Measurements from ENCODE around the gene DNAJC28.
"Not testable (repeated sequence)": the region's sequence is repeated elsewhere in the genome, so short reads cannot be mapped to it uniquely, and the experiment has no call there.

Gene DNAJC28

DNA sequence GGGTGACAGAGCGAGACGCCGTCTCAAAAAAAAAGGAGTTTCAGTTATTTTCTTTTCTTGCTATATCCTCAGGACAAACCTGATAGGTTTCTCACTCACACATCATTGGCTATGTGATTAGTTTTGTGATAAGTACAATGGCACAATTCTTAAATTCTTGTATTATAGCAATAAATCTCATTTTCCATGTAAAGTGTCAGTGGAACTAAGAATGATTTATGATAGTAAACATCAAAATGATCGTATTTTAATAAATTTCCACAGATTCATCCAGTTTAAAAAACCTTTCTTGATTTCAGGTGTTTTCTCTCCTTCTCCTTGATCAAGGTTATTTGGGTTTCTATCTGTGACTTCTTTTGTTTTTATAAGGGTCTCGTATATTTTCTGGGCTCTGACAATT is 3.5 kb downstream of the DNAJC28 start:
- no peak overlapping the region for H3K9ac ChIP-seq

DNA sequence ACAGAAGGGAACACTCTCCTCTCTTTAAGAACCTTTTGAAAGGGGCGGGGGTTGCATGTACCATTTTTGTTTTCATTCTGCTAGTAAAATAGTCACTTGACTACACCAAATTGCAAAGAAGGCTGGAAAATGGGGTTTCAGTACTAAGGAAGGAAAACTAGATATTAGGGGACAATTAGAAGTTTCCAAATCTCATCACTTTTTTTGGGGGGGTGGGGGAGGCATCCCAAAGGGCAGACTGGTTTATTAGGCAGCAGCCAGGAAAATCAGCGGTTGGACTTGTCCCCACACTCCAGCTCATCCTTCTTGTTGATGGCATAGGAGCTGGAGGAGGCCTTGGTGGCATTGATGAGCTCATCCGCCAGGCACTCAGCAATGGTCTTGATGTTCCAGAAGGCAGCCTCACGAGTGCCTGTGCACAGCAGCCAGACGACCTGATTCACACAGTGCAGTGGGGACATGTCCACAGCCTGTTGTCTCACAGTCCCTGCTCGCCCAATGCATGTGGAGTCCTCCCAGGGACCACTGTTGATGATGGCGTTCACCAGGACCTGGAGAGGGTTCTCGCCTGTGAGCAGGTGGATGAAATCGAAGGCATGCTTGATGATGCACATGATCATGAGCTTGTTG is 10.1 kb downstream of the DNAJC28 start:
- Histone ChIP-seq H4K20me1 (peaks cover 6% of the 10 kb centered on the region; the same call in 1 of the 2 replicates), H3K4me1 (peaks cover 15% of the 10 kb centered on the region), H3K4me3 (no peak overlapping the region), H3K9me3 (no peaks in the 10 kb centered on the region), H3K27ac (no peak overlapping the region), H3K27me3 (no peaks in the 10 kb centered on the region), H3K36me3 (no peaks in the 10 kb centered on the region), H3K4me2 (no peak overlapping the region), H3K9ac (no peak overlapping the region)
- TF ChIP-seq Cebpa-rat (IDR thresholded peaks at IDR 0.05): no peak

More for the DNA sequence above, 3.5 kb downstream of the DNAJC28 start:
- H3K36me3 ChIP-seq: no peaks in the 10 kb centered on the region
- no peak overlapping the region for H3K4me2 ChIP-seq
- H3K9me3 ChIP-seq: no peaks in the 10 kb centered on the region
- H3K27ac ChIP-seq: no peak overlapping the region
- no peak overlapping the region for H3K4me3 ChIP-seq
- H3K4me1 ChIP-seq: peaks cover 13% of the 10 kb centered on the region
- no peak for TF ChIP-seq Cebpa-rat (IDR thresholded peaks at IDR 0.05)
- H3K27me3 ChIP-seq: no peaks in the 10 kb centered on the region
- no peaks in the 10 kb centered on the region for H4K20me1 ChIP-seq

DNA sequence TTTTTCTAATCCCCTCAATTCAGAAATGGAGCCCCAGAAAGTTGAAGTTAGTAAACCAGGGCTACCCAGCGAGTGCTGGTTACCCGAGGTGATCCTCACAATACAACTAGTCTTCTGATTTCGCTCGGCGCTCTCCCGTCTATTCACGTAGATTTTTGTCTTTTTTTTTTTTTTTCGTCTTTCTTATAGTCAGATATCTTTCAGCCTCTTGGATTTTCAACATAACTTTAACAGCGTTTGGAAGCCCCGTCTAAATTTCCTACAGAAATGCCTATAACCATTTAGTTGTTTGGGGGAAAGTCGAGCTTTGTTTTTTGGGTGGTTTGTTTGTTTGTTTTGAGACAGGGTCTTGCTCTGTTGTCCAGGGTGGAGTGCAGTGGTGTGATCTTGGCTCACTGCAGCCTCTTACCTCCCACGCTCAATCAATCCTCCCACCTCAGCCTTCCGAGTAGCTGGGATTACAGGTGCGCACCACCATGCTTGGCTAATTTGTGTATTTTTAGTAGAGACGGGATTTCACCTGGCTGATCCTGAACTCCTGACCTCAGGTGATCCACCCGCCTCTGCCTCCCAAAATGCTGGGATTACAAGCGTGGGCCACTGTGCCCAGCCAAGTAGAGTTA is 10.9 kb downstream of the DNAJC28 start:
- no peaks in the 10 kb centered on the region for H3K9me3 ChIP-seq
- H3K4me1 ChIP-seq: peaks cover 15% of the 10 kb centered on the region
- H3K36me3 ChIP-seq: no peaks in the 10 kb centered on the region
- peak overlapping the region; percentile 86 for H3K9ac ChIP-seq
- no peaks in the 10 kb centered on the region for H3K27me3 ChIP-seq
- H3K4me2 ChIP-seq: peak overlapping the region; percentile 79
- peak overlapping the region; percentile 92 for H3K4me3 ChIP-seq
- peaks cover 6% of the 10 kb centered on the region; the same call in 1 of the 2 replicates for H4K20me1 ChIP-seq
- no peak for TF ChIP-seq Cebpa-rat (IDR thresholded peaks at IDR 0.05)
- peak overlapping the region; percentile 76 for H3K27ac ChIP-seq

DNA sequence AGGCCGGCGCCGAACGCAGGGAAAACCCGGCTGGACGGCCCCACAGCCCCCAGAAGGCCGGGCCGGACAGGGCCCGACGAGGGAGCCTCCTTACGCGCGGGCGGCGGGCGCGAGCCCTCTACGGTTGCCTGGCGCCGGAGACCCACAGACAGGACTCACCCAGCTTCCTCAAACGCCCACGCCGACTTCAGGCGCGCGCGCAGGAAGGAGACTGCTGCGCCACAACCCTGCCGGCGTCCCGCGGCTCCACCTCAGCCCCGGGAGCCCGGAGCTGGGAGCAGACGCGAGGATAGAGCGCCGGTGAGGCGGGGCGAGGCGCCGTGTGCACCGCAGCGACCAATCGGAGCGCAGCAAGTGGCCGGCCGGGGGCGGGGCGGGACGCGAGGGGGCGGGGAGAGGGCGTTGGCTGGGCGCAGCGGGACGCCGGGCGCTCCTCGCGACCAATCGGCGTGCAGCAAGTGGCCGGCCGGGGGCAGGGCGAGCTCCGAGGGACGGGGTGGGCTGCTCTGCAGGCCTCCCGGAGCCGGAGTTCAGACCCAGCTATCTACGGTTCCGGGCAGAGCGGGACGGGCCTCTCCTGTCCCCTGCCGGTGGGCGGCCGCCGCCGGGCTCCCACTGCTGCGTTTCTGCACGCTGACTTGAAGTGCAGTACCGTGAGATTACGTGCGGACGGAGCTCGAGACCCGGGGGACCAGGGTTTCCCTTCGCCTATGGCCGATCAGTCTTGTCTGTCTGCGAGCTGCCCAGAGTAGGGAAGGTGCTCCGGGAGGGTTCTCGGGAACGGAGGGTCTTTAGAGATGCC is 11.6 kb downstream of the DNAJC28 start, which contains the start of gene TMEM50B:
Gene TMEM50B, minus strand, starts transcription at position 296 of the 802 bp plus-strand sequence. CDS start 11,089 bp downstream, outside the sequence.
- Histone ChIP-seq H3K27ac (peak within 1 kb of the TSS; percentile 88), H3K4me3 (peak within 1 kb of the TSS; percentile 92), H3K36me3 (0 out of 2 replicates have a peak, but pooled peaks cover 1% of the 10 kb centered on the region), H3K4me1 (peaks cover 15% of the 10 kb centered on the region), H3K4me2 (peak within 1 kb of the TSS; percentile 90), H3K27me3 (no peaks in the 10 kb centered on the region), H4K20me1 (peaks cover 6% of the 10 kb centered on the region; the same call in 1 of the 2 replicates), H3K9me3 (no peaks in the 10 kb centered on the region), H3K9ac (peak within 1 kb of the TSS; percentile 91)
- no peak for TF ChIP-seq Cebpa-rat (IDR thresholded peaks at IDR 0.05)

DNA sequence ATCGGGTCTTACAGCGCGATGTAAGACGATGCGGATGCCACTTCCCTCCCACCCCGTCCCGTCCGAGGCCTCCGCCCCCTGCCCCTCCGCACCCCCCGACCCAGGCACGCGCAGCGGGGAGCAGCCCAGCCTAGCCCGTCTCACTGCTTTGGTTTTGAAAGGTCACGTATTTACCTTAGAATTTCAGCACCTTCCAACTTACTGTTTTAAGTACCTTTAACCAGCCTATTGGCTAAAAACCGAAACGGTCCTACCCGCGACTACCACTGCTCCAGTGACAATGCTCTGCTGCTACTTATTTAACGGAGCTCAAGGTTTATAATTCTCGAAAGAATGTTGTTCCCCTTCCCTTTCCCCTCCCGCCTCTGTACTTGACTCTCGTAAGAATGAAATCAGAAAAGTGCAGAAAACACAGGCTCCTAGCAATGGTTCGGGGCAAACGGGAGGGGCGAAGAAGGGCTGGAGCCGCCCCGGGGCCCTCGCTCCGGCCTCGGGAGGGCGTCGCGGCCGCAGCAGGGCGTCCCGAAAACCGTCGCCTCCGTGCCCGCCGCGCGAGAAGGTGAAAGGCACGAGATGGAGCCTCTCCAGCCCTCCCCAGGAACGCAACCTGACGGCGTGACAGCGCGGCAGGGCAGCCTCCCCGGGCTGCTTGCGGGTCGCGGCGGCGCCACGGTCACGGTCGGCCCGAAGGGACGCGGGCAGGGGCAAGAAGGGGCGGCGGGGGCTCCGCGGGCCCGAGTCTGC is 12.4 kb downstream of the DNAJC28 start:
- H3K27ac ChIP-seq: peak overlapping the region; percentile 88
- H3K9me3 ChIP-seq: no peaks in the 10 kb centered on the region
- H3K36me3 ChIP-seq: peaks cover 5% of the 10 kb centered on the region; the same call in 1 of the 2 replicates
- H3K27me3 ChIP-seq: no peaks in the 10 kb centered on the region
- peaks cover 6% of the 10 kb centered on the region; the same call in 1 of the 2 replicates for H4K20me1 ChIP-seq
- H3K4me3 ChIP-seq: peak overlapping the region; percentile 92
- peak overlapping the region; percentile 91 for H3K9ac ChIP-seq
- H3K4me2 ChIP-seq: peak overlapping the region; percentile 90
- peaks cover 15% of the 10 kb centered on the region for H3K4me1 ChIP-seq
- TF ChIP-seq Cebpa-rat (IDR thresholded peaks at IDR 0.05): no peak

DNA sequence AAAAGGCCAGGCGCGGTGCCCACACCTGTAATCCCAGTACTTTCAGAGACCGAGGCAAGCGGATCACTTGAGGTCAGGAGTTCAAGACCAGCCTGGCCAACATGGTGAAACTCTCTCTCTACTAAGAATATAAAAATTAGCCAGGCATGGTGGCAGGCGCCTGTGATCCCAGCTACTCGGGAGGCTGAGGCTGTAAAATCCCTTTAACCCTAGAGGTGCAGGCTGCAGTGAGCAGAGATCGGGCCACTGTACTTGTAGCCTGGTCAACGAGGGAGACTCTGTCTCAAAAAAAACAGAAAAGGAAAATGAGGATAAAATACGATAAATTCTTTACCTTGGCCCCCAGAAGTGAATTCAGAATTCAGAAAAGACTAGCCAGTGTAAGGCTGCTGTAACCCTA is 13.3 kb downstream of the DNAJC28 start:
- TF ChIP-seq Cebpa-rat (IDR thresholded peaks at IDR 0.05): no peak
- H3K36me3 ChIP-seq: peaks cover 14% of the 10 kb centered on the region; the same call in 1 of the 2 replicates
- no peaks in the 10 kb centered on the region for H3K27me3 ChIP-seq
- peak overlapping the region; percentile 90 for H3K4me2 ChIP-seq
- H3K9ac ChIP-seq: peak overlapping the region; percentile 91
- H3K4me1 ChIP-seq: peaks cover 15% of the 10 kb centered on the region
- H3K27ac ChIP-seq: no peak overlapping the region
- H3K9me3 ChIP-seq: peaks cover 8% of the 10 kb centered on the region
- peaks cover 6% of the 10 kb centered on the region; the same call in 1 of the 2 replicates for H4K20me1 ChIP-seq
- H3K4me3 ChIP-seq: peak overlapping the region; percentile 92

DNA sequence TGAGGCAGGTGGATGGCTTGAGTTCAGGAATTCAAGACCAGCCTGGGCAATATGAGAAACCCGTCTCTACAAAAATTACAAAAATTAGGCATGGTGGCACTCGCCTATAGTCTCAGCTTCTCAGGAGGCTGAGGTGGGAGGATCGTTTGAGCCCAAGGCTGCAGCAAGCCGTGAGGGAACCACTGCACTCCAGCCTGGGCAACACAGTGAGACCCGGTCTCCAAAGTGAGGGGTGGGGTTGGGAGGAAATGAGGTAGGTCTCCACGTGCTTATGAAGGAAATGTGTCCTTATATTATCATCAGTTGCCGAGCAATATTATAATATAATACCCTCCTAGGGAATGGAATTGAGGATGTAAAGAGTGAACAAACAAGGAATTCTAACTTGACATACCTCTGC is 14.4 kb downstream of the DNAJC28 start:
- Histone ChIP-seq H3K9me3 (peaks cover 14% of the 10 kb centered on the region), H4K20me1 (peaks cover 6% of the 10 kb centered on the region; the same call in 1 of the 2 replicates), H3K27ac (no peak overlapping the region), H3K4me3 (no peak overlapping the region), H3K36me3 (peaks cover 18% of the 10 kb centered on the region; the same call in 1 of the 2 replicates), H3K4me2 (no peak overlapping the region), H3K4me1 (peaks cover 15% of the 10 kb centered on the region), H3K27me3 (no peaks in the 10 kb centered on the region), H3K9ac (no peak overlapping the region)
- TF ChIP-seq Cebpa-rat (IDR thresholded peaks at IDR 0.05): no peak

DNA sequence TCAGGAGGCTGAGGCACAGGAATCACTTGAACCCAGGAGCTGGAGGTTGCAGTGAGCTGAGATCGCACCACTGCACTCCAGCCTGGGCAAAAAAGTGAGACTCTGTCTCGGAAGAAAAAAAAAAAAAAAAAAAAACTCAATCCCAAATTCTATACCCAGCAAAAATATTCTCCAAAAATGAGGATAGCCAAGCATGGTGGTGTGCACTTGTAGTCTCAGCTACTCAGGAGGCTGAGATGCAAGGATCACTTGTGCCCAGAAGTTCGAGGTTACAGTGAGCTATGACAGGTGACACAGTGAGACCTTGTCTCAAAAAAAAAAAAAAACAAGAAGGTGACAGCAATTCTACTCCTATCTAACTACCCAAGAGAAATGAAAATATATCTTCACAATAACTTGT is 18.2 kb downstream of the DNAJC28 start:
- no peak overlapping the region for H3K4me2 ChIP-seq
- H3K9ac ChIP-seq: no peak overlapping the region
- no peak overlapping the region for H3K27ac ChIP-seq
- peaks cover 3% of the 10 kb centered on the region; the same call in 1 of the 2 replicates for H4K20me1 ChIP-seq
- no peak overlapping the region for H3K4me3 ChIP-seq
- TF ChIP-seq Cebpa-rat (IDR thresholded peaks at IDR 0.05): no peak
- H3K9me3 ChIP-seq: peaks cover 14% of the 10 kb centered on the region
- H3K27me3 ChIP-seq: no peaks in the 10 kb centered on the region
- peaks cover 18% of the 10 kb centered on the region; the same call in 1 of the 2 replicates for H3K36me3 ChIP-seq
- H3K4me1 ChIP-seq: peaks cover 6% of the 10 kb centered on the region

DNA sequence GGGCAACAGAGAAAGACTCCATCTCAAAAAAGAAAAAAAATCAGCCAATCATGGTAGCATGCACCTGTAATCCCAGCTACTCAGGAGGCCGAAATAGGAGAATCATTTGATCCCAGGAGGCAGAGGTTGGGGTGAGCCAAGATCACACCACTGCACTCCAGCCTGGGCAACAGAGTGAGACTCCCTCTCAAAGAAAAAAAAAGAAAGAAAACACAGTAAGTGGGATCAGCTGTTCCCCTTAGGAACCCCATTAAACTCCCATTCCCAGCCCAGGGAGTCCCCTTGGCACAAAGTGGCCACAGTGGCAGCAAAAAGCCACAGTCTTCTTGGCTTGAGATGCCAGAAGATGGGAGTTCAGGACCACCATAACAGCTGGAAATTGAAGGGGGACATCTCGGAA is 20.8 kb downstream of the DNAJC28 start:
- TF ChIP-seq Cebpa-rat (IDR thresholded peaks at IDR 0.05): no peak
- peaks cover 23% of the 10 kb centered on the region for H3K36me3 ChIP-seq
- no peak overlapping the region for H3K27ac ChIP-seq
- H3K9ac ChIP-seq: no peak overlapping the region
- H3K4me2 ChIP-seq: no peak overlapping the region
- H3K4me1 ChIP-seq: no peaks in the 10 kb centered on the region
- peaks cover 14% of the 10 kb centered on the region for H3K9me3 ChIP-seq
- no peaks in the 10 kb centered on the region for H3K27me3 ChIP-seq
- no peak overlapping the region for H3K4me3 ChIP-seq
- H4K20me1 ChIP-seq: no peaks in the 10 kb centered on the region

DNA sequence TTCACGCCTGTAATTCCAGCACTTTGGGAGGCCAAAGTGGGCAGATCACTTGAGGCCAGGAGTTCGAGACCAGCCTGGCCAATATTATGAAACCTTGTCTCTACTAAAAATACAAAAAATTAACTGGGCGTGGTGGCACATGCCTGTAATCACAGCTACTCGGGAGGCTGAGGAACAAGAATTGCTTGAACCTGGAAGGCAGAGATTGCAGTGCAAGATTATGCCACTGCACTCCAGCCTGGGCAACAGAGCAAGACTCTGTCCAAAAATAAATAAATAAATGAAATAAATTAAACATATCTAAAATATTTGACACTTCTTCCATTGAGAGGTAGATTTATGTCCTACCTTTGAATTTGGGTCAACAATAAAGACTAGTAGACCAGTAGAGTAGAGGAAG is 22.3 kb downstream of the DNAJC28 start:
- H3K4me1 ChIP-seq, H3K4me2 ChIP-seq, H3K4me3 ChIP-seq, H3K9ac ChIP-seq, H3K27me3 ChIP-seq, H3K27ac ChIP-seq, H4K20me1 ChIP-seq: not testable (repeated sequence)
- peaks cover 19% of the 10 kb centered on the region for H3K36me3 ChIP-seq
- H3K9me3 ChIP-seq: peaks cover 14% of the 10 kb centered on the region
